ENCODE measurements around the gene SEC24D. TPM values are rescaled to one million over a fixed set of nuclear protein-coding genes. Genes with fewer than 3 reads are reported as not detected.

Gene SEC24D
- total RNA-seq, 2 experiments from 2014 or later: 36.2 to 41.0 TPM

DNA sequence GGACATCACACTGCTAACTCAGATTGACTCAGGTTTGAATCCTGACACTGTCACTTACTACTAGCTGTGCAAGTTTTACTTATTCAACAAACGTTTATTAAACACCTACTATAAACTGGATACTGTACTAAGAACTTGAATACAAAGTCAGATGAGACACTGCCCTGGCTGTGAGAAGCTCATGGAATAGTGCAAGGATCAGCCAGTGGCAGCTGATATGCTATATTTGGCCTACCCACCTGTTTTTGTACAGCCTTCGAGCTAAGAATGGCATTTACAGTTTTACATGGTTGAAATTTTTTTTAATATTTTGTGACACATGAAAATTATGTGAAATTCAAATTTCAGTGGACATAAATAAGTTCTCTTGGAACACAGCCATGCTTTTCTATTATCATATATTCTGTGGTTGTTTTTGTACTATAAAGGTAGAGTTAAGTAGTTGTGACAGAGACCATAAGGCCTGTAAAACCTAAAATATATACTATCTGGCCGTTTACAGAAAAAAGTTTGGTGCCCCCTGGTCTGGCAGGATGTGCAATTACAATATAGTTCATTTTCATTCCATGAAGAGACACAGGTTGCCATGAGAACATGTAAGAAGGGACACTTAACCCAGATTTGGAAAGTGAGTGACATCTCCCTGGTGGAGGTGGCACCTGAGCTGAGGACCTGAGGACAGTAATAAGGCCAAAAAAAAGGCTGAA lies 3.4 kb upstream of the SEC24D start:
- peaks cover 20% of the 10 kb centered on the region for H3K4me1 Mint-ChIP-seq (ENCODE audit: low read depth)
- H3K36me3 Mint-ChIP-seq: peaks cover 3% of the 10 kb centered on the region
- intact Hi-C loops (cut with micrococcal nuclease): loop anchor here (5.0 to 10.0 kb wide), 3 partner anchors 368 to 562 kb away; no protein-coding TSS in a partner anchor
- ChIA-PET CTCF (interaction anchor here (1.3 kb wide), 1 partner anchor 25 kb away, joined by 3 read pairs; no protein-coding TSS in a partner anchor), POLR2A (interaction anchor here (1.4 kb wide), 1 partner anchor 12 kb away, joined by 3 read pairs; no protein-coding TSS in a partner anchor)
- H3K9me3 Mint-ChIP-seq: no peaks in the 10 kb centered on the region
- no peak for DNase-seq
- no peak overlapping the region for H3K4me3 Mint-ChIP-seq
- H3K27me3 Mint-ChIP-seq: no peaks in the 10 kb centered on the region
- H3K27ac Mint-ChIP-seq: no peak overlapping the region

- Mint-ChIP-seq H3K9me3 (no peaks in the 10 kb centered on the region), H3K27me3 (no peaks in the 10 kb centered on the region), H3K4me3 (peak overlapping the region; percentile 88), H3K36me3 (peaks cover 12% of the 10 kb centered on the region), H3K4me1 (ENCODE audit: low read depth) (peaks cover 27% of the 10 kb centered on the region), H3K27ac (no peak overlapping the region)
- CTCF ChIA-PET: interaction anchor here (1.3 to 1.9 kb wide), 4 partner anchors 9 to 28 kb away, joined by 4 to 7 read pairs (median 5); no protein-coding TSS in a partner anchor
- POLR2A ChIA-PET: interaction anchor here (1.9 kb wide), 1 partner anchor 9 kb away, joined by 8 read pairs; no protein-coding TSS in a partner anchor
- intact Hi-C loops (cut with micrococcal nuclease): loop anchor here (2.0 to 10.0 kb wide), 4 partner anchors 370 to 560 kb away; a partner anchor contains a TSS
- DNase-seq: no peak
Measured at GRCh38 chr4:118837121-118837507, 1.2 kb upstream of the SEC24D start.

DNA sequence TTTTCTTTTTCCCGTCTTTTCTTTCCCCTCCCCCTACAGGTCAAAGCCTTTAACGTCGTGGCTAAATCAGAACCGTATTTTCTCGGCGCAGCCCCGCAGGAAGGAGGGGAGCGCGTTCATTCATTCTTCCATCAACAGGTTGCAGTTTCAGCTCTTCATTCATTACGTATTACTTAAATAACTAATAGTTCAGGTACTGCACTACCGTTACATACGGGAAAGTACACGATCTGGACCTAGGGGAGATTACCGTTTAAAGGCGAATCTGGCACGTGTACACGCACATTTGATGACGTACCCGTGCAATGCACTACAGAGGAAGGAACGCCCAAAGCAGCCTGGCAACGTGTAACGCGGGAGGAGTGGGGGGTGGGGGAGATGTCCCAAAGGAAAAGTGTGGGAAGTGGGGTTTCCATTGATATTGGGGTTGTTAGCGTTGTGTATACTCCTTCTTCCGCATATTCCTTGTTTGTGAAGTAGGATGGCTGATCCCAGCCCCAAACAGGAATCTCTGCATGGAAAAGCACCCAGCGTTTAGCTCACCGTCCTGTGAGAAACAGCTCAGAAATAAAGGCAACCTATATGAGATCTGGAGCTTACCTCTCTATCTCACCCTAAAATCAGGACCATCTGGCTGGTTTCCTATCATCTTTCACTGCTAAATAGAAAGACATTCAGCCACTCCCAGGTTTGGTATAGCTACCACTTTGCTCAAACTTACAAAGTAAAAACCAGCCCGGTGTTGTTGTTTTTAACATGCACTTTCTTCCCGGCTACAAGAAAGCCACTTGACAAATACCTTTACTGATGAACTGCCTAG lies 585 bp upstream of the SEC24D start:
- H3K27me3 Mint-ChIP-seq: no peaks in the 10 kb centered on the region
- ChIA-PET POLR2A (interaction anchor here (0.6 to 1.9 kb wide), 3 partner anchors 10 to 15 kb away, joined by 3 to 8 read pairs (median 3); no protein-coding TSS in a partner anchor), CTCF (interaction anchor here (1.3 to 1.9 kb wide), 3 partner anchors 11 to 28 kb away, joined by 4 to 6 read pairs (median 4); no protein-coding TSS in a partner anchor)
- intact Hi-C loops (cut with micrococcal nuclease): loop anchor here (1.0 to 10.0 kb wide), 5 partner anchors 151 to 559 kb away; partner anchors contain the start of gene METTL14
- peak; percentile 70 for DNase-seq
- peaks cover 16% of the 10 kb centered on the region for H3K36me3 Mint-ChIP-seq
- H3K9me3 Mint-ChIP-seq: no peaks in the 10 kb centered on the region
- H3K4me1 Mint-ChIP-seq (ENCODE audit: low read depth): peaks cover 23% of the 10 kb centered on the region
- peak overlapping the region; percentile 88 for H3K4me3 Mint-ChIP-seq
- peak overlapping the region; percentile 91 for H3K27ac Mint-ChIP-seq

GRCh38 chr4:118834960-118835569 lies 861 bp downstream of the SEC24D start:
- intact Hi-C loops (cut with micrococcal nuclease): loop anchor here (1.0 to 10.0 kb wide), 5 partner anchors 9 to 558 kb away; no protein-coding TSS in a partner anchor
- ChIA-PET POLR2A (interaction anchor here (0.8 to 0.9 kb wide), 2 partner anchors 8 to 15 kb away, joined by 4 to 5 read pairs; no protein-coding TSS in a partner anchor), CTCF (no interaction called here)
- peak; percentile 69 for DNase-seq
- Mint-ChIP-seq H3K27me3 (no peaks in the 10 kb centered on the region), H3K27ac (peak overlapping the region; percentile 86), H3K4me1 (ENCODE audit: low read depth) (peaks cover 25% of the 10 kb centered on the region), H3K4me3 (peak overlapping the region; percentile 88), H3K9me3 (no peaks in the 10 kb centered on the region), H3K36me3 (peaks cover 23% of the 10 kb centered on the region)

- no peak overlapping the region for H3K27ac Mint-ChIP-seq
- H3K36me3 Mint-ChIP-seq: peaks cover 27% of the 10 kb centered on the region
- ChIA-PET CTCF (no interaction called here), POLR2A (no interaction called here)
- intact Hi-C loops (cut with micrococcal nuclease): loop anchor here (10.0 kb wide), 1 partner anchor 401 kb away; no protein-coding TSS in a partner anchor
- H3K9me3 Mint-ChIP-seq: no peaks in the 10 kb centered on the region
- peaks cover 25% of the 10 kb centered on the region for H3K4me1 Mint-ChIP-seq (ENCODE audit: low read depth)
- no peaks in the 10 kb centered on the region for H3K27me3 Mint-ChIP-seq
- no peak overlapping the region for H3K4me3 Mint-ChIP-seq
- DNase-seq: no peak
Measured at GRCh38 chr4:118834070-118834469, 1.9 kb downstream of the SEC24D start.

- no peak overlapping the region for H3K4me3 Mint-ChIP-seq
- no peaks in the 10 kb centered on the region for H3K9me3 Mint-ChIP-seq
- intact Hi-C loops (cut with micrococcal nuclease): loop anchor here (10.0 kb wide), 1 partner anchor 401 kb away; no protein-coding TSS in a partner anchor
- peaks cover 30% of the 10 kb centered on the region for H3K4me1 Mint-ChIP-seq (ENCODE audit: low read depth)
- CTCF ChIA-PET: no interaction called here
- peaks cover 33% of the 10 kb centered on the region for H3K36me3 Mint-ChIP-seq
- POLR2A ChIA-PET: no interaction called here
- DNase-seq: no peak
- no peaks in the 10 kb centered on the region for H3K27me3 Mint-ChIP-seq
- no peak overlapping the region for H3K27ac Mint-ChIP-seq
Measured at GRCh38 chr4:118833192-118833820, 2.6 kb downstream of the SEC24D start.

- no peak for DNase-seq
- Mint-ChIP-seq H3K9me3 (no peaks in the 10 kb centered on the region), H3K36me3 (peaks cover 43% of the 10 kb centered on the region), H3K4me3 (no peak overlapping the region), H3K27me3 (no peaks in the 10 kb centered on the region), H3K4me1 (ENCODE audit: low read depth) (peaks cover 47% of the 10 kb centered on the region), H3K27ac (no peak overlapping the region)
- ChIA-PET POLR2A (no interaction called here), CTCF (no interaction called here)
- intact Hi-C loops (cut with micrococcal nuclease): no loop called here
Measured at GRCh38 chr4:118829107-118829506, 6.8 kb downstream of the SEC24D start.

GRCh38 chr4:118826723-118827444 lies 9.0 kb downstream of the SEC24D start:
- no peak for DNase-seq
- ChIA-PET CTCF (interaction anchor here (1.7 kb wide), 1 partner anchor 55 kb away, joined by 3 read pairs; no protein-coding TSS in a partner anchor), POLR2A (interaction anchor here (1.0 to 1.5 kb wide), 2 partner anchors 8 to 13 kb away, joined by 3 to 4 read pairs; no protein-coding TSS in a partner anchor)
- Mint-ChIP-seq H3K27me3 (no peaks in the 10 kb centered on the region), H3K9me3 (no peaks in the 10 kb centered on the region), H3K4me3 (no peak overlapping the region), H3K4me1 (ENCODE audit: low read depth) (peaks cover 38% of the 10 kb centered on the region), H3K27ac (no peak overlapping the region), H3K36me3 (peaks cover 42% of the 10 kb centered on the region)
- intact Hi-C loops (cut with micrococcal nuclease): loop anchor here (1.0 kb wide), 1 partner anchor 8 kb away; no protein-coding TSS in a partner anchor

GRCh38 chr4:118825799-118826198 lies 10.1 kb downstream of the SEC24D start:
- ChIA-PET POLR2A (no interaction called here), CTCF (interaction anchor here (1.7 kb wide), 1 partner anchor 54 kb away, joined by 3 read pairs; no protein-coding TSS in a partner anchor)
- H3K9me3 Mint-ChIP-seq: no peaks in the 10 kb centered on the region
- peaks cover 37% of the 10 kb centered on the region for H3K4me1 Mint-ChIP-seq (ENCODE audit: low read depth)
- intact Hi-C loops (cut with micrococcal nuclease): loop anchor here (1.0 kb wide), 1 partner anchor 10 kb away; no protein-coding TSS in a partner anchor
- H3K27ac Mint-ChIP-seq: no peak overlapping the region
- peaks cover 38% of the 10 kb centered on the region for H3K36me3 Mint-ChIP-seq
- DNase-seq: no peak
- no peaks in the 10 kb centered on the region for H3K27me3 Mint-ChIP-seq
- H3K4me3 Mint-ChIP-seq: no peak overlapping the region

DNA sequence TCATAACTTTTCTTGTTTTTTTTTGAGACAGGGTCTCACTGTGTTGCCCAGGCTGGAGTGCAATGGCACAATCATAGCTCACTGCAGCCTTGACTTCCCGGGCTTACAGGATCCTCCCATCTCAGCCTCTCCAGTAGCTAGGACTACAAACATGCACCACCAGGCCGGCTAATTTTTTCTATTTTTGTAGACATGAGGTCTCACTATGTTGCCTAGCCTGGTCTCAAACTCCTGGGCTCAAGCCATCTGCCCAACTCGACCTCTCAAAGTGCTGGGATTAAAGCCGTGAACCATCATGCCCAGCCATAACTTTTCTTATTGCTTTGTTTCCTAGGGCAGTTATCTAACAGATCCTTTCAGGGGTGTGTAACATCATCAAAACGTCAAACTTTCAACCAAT lies 11.8 kb downstream of the SEC24D start:
- Mint-ChIP-seq H3K36me3 (peaks cover 32% of the 10 kb centered on the region), H3K27me3 (no peaks in the 10 kb centered on the region), H3K4me3 (no peak overlapping the region), H3K27ac (no peak overlapping the region), H3K4me1 (ENCODE audit: low read depth) (peaks cover 35% of the 10 kb centered on the region), H3K9me3 (no peaks in the 10 kb centered on the region)
- ChIA-PET POLR2A (no interaction called here), CTCF (no interaction called here)
- intact Hi-C loops (cut with micrococcal nuclease): no loop called here
- no peak for DNase-seq

DNA sequence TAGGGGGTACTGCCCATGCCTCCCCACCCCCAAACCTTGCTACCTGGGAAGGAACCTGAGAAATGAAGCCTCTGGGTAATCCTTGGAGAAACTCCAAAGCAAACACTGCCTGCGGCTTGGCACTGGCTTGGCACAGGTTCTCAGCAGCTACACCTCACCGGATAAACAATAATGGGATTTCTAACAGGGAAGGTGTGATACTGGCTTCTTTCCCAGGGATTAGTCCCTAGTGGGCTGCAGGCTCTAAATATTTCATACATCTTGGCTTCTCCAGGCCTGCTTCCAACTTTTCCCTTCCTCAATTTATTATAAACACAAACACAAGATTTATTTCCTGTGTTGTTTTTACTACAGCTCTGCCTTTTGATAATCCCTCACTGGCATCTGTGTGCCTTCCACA lies 12.5 kb downstream of the SEC24D start:
- no peaks in the 10 kb centered on the region for H3K9me3 Mint-ChIP-seq
- peaks cover 29% of the 10 kb centered on the region for H3K4me1 Mint-ChIP-seq (ENCODE audit: low read depth)
- ChIA-PET CTCF (no interaction called here), POLR2A (no interaction called here)
- H3K27me3 Mint-ChIP-seq: no peaks in the 10 kb centered on the region
- intact Hi-C loops (cut with micrococcal nuclease): no loop called here
- H3K36me3 Mint-ChIP-seq: peaks cover 26% of the 10 kb centered on the region
- DNase-seq: no peak
- H3K4me3 Mint-ChIP-seq: no peak overlapping the region
- H3K27ac Mint-ChIP-seq: no peak overlapping the region
